ENCODE data around the gene C9orf85.

GRCh38 chr9:72013292-72013760 lies 101.9 kb downstream of the C9orf85 start:
- TF ChIP-seq POLR2A (IDR thresholded peaks at IDR 0.05) (no peak), POLR2AphosphoS5 (IDR thresholded peaks at IDR 0.05) (no peak)
- TF ChIP-seq, protein P1, sequence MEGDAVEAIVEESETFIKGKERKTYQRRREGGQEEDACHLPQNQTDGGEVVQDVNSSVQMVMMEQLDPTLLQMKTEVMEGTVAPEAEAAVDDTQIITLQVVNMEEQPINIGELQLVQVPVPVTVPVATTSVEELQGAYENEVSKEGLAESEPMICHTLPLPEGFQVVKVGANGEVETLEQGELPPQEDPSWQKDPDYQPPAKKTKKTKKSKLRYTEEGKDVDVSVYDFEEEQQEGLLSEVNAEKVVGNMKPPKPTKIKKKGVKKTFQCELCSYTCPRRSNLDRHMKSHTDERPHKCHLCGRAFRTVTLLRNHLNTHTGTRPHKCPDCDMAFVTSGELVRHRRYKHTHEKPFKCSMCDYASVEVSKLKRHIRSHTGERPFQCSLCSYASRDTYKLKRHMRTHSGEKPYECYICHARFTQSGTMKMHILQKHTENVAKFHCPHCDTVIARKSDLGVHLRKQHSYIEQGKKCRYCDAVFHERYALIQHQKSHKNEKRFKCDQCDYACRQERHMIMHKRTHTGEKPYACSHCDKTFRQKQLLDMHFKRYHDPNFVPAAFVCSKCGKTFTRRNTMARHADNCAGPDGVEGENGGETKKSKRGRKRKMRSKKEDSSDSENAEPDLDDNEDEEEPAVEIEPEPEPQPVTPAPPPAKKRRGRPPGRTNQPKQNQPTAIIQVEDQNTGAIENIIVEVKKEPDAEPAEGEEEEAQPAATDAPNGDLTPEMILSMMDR (IDR thresholded peaks at IDR 0.05), result no peak
